Left lung (tissue), 10 donors: ENCODE data around the gene SEC23B. TPM values are rescaled to one million over a fixed set of nuclear protein-coding genes. Genes with fewer than 3 reads are reported as not detected.
A peak's percentile ranks its signal among the peaks of the same experiment; 100 is the strongest.
"Not testable (repeated sequence)": the region's sequence is repeated elsewhere in the genome, so short reads cannot be mapped to it uniquely, and the experiment has no call there.

Experiments used
- ATAC-seq: fragments of 200-7000 bp; cut with Tn5 transposase; one replicate; pipeline ENCODE4 v1.9.1; 2020; ENCODE audit warnings: moderate library complexity
- DNase-seq, 4 donors: peaks; one replicate each; pipeline ENCODE4 v3.0.0-alpha.2; 2013 to 2020
- H3K27ac ChIP-seq, 2 donors: fragments of 200-600 bp; sonication (generic) in 1 of 2; one replicate each; pipeline versions ENCODE4 v1.5.0 to v1.8.0; 2020 to 2021
- H3K27me3 ChIP-seq, 2 donors: fragments of 200-600 bp; sonication (generic) in 1 of 2; one replicate each; pipeline versions ENCODE4 v1.5.0 to v1.8.0; 2020 to 2021
- H3K36me3 ChIP-seq, 2 donors: fragments of 200-600 bp; sonication (generic) in 1 of 2; one replicate each; pipeline versions ENCODE4 v1.5.0 to v1.8.0; 2020 to 2021
- H3K4me1 ChIP-seq, 2 donors: fragments of 200-600 bp; one replicate each; pipeline ENCODE4 v1.8.0; 2021
- H3K4me3 ChIP-seq, 2 donors: fragments of 200-600 bp; sonication (generic) in 1 of 2; one replicate each; pipeline versions ENCODE4 v1.5.0 to v1.8.0; 2020 to 2021; ENCODE audit warnings: mild to moderate bottlenecking in 1 of 2
- H3K9me3 ChIP-seq, 2 donors: fragments of 200-600 bp; sonication (generic) in 1 of 2; one replicate each; pipeline versions ENCODE4 v1.5.0 to v1.8.0; 2020 to 2021
- intact Hi-C, 2 donors: fragments of 100-400 bp; cut with DNase I; formaldehyde crosslinking; loops; one replicate each; pipeline versions ENCODE4 v1.11.2 to v1.14.2; 2022
- polyA plus RNA-seq, 6 donors: library from polyadenylated mRNA; unstranded; fragments of 120-200 nt; gene quantifications; one replicate each; pipeline ENCODE4 v1.2.1, GENCODE V29; 2013; ENCODE audit not compliant: insufficient read length in 6 of 6
- total RNA-seq, 2 donors: library from RNA; stranded (reverse); fragmentation: NEBNext Ultra II Directional; extraction: Animal tissue kit (Norgen Biotek cat#: 25700); gene quantifications; one replicate each; pipeline ENCODE4 v1.2.1, GENCODE V29; 2021
- TF ChIP-seq, protein P1 (sequence below), 2 donors: fragments of 200-600 bp; sonication (generic) in 1 of 2; IDR thresholded peaks; one replicate each; pipeline versions ENCODE4 v1.5.0 to v1.8.0; 2021; ENCODE audit warnings: antibody characterized with exemption in 2 of 2
- donor health status: DM: no; HTN: yes; CAD: no.
- donor health status: DM: no; HTN: no; CAD: no.

The SEC23B gene
- total and polyA plus RNA-seq, 8 donors = 42.0 to 93.6 (median 46.4) TPM

DNA sequence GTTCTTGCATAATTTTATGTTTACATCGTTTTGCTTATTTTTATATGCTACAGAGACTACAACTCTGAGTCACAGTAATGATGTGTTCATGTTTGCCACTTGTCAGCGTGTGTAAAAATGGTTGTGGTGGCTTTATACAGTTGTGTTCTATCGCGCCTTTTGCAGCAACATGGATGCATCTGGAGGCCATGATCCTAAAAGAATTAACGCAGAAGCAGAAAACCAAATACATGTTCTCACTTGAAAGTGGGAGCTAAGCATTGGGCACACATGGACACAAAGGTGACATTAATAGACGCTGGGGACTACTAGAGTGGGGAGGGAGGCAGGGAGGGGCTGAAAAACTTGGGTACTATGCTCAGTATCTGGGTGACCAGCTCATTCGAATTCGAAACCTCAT, 996 bp upstream of the SEC23B start:
- intact Hi-C loops = no loop called here

DNA sequence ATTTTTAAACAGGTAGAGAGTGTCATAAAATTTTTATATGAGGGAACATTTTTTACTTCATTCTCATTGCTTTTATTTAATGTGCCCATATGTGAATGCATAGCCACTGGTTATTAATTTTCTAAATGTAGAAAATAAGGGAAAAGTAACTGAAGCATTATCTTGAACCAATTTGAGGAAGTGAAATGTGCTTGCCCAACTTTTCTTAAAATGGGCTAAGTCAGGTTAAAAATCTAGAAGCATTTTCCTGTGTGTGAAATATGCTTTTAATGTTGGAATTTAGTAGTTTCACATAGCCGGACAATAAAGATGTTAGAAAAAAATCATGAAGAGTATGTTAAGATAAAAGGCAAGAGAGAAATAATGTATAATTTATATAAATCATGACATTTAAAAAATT, 3.8 kb downstream of the SEC23B start:
- intact Hi-C loops = no loop called here
- DNase-seq = no peak
- H3K27me3 ChIP-seq = no peaks in the 10 kb centered on the region
- ATAC-seq = no peak
- TF ChIP-seq, protein P1, sequence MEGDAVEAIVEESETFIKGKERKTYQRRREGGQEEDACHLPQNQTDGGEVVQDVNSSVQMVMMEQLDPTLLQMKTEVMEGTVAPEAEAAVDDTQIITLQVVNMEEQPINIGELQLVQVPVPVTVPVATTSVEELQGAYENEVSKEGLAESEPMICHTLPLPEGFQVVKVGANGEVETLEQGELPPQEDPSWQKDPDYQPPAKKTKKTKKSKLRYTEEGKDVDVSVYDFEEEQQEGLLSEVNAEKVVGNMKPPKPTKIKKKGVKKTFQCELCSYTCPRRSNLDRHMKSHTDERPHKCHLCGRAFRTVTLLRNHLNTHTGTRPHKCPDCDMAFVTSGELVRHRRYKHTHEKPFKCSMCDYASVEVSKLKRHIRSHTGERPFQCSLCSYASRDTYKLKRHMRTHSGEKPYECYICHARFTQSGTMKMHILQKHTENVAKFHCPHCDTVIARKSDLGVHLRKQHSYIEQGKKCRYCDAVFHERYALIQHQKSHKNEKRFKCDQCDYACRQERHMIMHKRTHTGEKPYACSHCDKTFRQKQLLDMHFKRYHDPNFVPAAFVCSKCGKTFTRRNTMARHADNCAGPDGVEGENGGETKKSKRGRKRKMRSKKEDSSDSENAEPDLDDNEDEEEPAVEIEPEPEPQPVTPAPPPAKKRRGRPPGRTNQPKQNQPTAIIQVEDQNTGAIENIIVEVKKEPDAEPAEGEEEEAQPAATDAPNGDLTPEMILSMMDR (IDR thresholded peaks at IDR 0.05) = no peak
- H3K4me1 ChIP-seq = peaks cover 5 to 75% of the 10 kb centered on the region in 2 donors
- H3K27ac ChIP-seq = peak overlapping the region in 1 of 2 donors; percentile 30
- no peaks in the 10 kb centered on the region for H3K9me3 ChIP-seq
- peaks cover 0 to 55% of the 10 kb centered on the region in 2 donors for H3K36me3 ChIP-seq
- H3K4me3 ChIP-seq = no peak overlapping the region

More for the DNA sequence above, 996 bp upstream of the SEC23B start:
- TF ChIP-seq, protein P1 (IDR thresholded peaks at IDR 0.05) = no peak
- peaks cover 5 to 46% of the 10 kb centered on the region in 2 donors for H3K4me1 ChIP-seq
- no peaks in the 10 kb centered on the region for H3K9me3 ChIP-seq
- H3K27me3 ChIP-seq = no peaks in the 10 kb centered on the region
- H3K27ac ChIP-seq = peak overlapping the region; percentile 96 to 99
- peak overlapping the region; percentile 84 to 95 for H3K4me3 ChIP-seq
- peaks cover 0 to 12% of the 10 kb centered on the region in 2 donors for H3K36me3 ChIP-seq
- DNase-seq (no peak), ATAC-seq (no peak)

DNA sequence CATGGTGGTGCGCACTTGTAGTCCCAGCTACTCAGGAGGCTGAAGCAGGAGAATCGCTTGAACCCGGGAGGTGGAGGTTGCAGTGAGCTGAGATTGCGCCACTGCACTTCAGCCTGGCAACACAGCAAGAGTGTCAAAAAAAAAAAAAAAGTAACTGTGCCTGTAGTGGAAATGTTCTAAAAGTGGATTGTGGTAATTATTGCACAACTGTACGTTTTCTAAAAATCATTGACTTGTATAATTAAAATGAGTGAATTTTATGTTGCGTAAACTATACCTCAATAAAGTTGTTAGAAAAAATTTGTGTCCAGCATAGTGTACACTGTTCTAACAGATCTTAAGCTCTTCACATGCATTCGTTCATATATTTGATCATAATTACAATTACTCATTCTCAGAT, 5.5 kb downstream of the SEC23B start:
- TF ChIP-seq, protein P1 (IDR thresholded peaks at IDR 0.05) = no peak
- Histone ChIP-seq H3K9me3 (no peaks in the 10 kb centered on the region), H3K4me3 (no peak overlapping the region), H3K36me3 (peaks cover 0 to 68% of the 10 kb centered on the region in 2 donors), H3K27me3 (no peaks in the 10 kb centered on the region), H3K27ac (no peak overlapping the region), H3K4me1 (peaks cover 5 to 67% of the 10 kb centered on the region in 2 donors)
- intact Hi-C loops = no loop called here
- ATAC-seq (peak; percentile 59), DNase-seq (no peak)

DNA sequence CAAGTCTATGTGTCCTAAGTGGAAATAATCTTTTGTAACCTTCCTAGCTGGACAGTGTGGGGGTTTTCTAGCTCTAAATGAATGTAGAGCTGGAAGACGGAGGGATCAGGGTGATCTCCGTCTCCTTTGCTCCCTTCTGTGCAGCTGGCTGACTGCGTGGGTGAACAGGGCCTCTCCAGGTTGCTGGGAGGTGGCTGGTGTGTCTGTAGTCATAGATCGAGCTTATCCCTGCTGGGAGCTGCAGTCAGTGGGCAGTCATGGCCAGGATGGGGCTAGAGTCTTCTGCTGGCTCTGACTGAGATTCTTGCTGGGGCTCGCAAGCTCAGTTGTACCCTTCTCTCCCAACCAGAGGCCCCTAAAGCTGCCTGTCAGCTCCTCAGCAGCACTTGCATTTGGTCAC, 6.4 kb downstream of the SEC23B start:
- Histone ChIP-seq H3K27me3 (no peaks in the 10 kb centered on the region), H3K36me3 (peaks cover 0 to 76% of the 10 kb centered on the region in 2 donors), H3K9me3 (no peaks in the 10 kb centered on the region), H3K27ac (no peak overlapping the region), H3K4me3 (no peak overlapping the region), H3K4me1 (peaks cover under 1 to 58% of the 10 kb centered on the region in 2 donors)
- TF ChIP-seq, protein P1 (IDR thresholded peaks at IDR 0.05) = no peak
- DNase-seq (no peak), ATAC-seq (no peak)
- intact Hi-C loops = no loop called here

DNA sequence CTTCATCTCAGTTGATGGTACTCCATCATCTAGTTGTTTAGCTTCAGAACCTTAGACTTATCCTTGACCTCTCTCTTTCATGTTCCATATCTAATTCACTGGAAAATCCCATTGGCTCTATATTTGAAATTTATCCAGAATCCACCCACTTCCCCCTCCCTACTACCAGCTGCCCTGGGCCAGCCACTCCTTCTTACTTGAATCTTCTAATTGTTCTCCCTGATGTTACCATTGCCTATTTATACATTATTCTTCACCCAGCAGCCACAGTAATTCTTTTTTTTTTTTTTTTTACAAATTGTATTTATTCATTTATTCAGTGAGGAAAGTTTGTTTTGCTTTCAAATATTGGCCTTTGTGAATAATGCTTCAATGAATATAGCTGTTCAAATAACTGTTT, 8.2 kb downstream of the SEC23B start:
- Histone ChIP-seq H3K4me3 (no peak overlapping the region), H3K9me3 (no peaks in the 10 kb centered on the region), H3K4me1 (peaks cover 0 to 40% of the 10 kb centered on the region in 2 donors), H3K27ac (no peak overlapping the region), H3K36me3 (peaks cover 0 to 80% of the 10 kb centered on the region in 2 donors), H3K27me3 (no peaks in the 10 kb centered on the region)
- TF ChIP-seq, protein P1 (IDR thresholded peaks at IDR 0.05) = no peak
- DNase-seq (no peak), ATAC-seq (no peak)
- intact Hi-C loops = no loop called here

DNA sequence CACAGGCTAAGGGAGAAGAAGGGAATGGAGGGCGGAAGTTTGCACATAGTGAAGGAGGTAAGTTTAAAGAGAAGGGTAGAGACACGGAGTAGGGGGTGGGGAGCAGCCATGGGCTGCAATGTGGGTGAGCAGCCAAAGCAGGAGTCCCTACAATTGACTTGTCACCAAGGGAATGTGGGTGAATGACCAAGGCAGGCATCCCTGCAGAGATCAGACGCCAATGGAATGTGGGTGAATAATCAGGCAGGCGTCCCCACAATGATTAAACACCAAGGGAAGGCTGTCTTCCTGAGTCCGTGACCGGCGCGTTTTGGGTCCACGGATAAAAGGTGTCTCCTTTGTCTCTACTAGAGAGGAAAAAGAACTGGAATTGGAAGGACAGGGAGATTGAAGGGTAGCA, 14.3 kb downstream of the SEC23B start:
- DNase-seq, intact Hi-C loops, H3K9me3 ChIP-seq, H3K27me3 ChIP-seq, ATAC-seq, H3K4me3 ChIP-seq, H3K27ac ChIP-seq, H3K4me1 ChIP-seq: not testable (repeated sequence)
- peaks cover 0 to 83% of the 10 kb centered on the region in 2 donors for H3K36me3 ChIP-seq
